AG04449 (cell line): Measurements from ENCODE around the gene NOS1AP.

Experiments
- CTCF ChIA-PET: fragments of 350-600 bp; formaldehyde crosslinking; extraction: SDS; loops from one replicate; lab custom pipeline; 2021; ENCODE audit warnings: antibody characterized with exemption; lab: Yijun Ruan, JAX
- POLR2A ChIA-PET: fragments of 400-600, 350-600 bp; formaldehyde crosslinking; extraction: SDS; loops from one replicate; lab custom pipeline; 2020; ENCODE audit warnings: antibody characterized with exemption, inconsistent platforms; lab: Yijun Ruan, JAX
- DNase-seq: peaks from one replicate; pipeline ENCODE4 v3.0.0-alpha.2; 2010; ENCODE audit warnings: low read depth, low spot score
- H3K4me3 ChIP-seq: 2 replicates; pipeline ENCODE4 v1.5.1; 2011; ENCODE audit warnings: low read depth, mild to moderate bottlenecking, control low read depth, low read length
- TF ChIP-seq, protein P1 (sequence below): IDR thresholded peaks from one replicate; pipeline ENCODE4 v1.5.1; 2011; ENCODE audit warnings: mild to moderate bottlenecking, moderate library complexity, low read length, control low read depth, inconsistent platforms; ENCODE audit not compliant: insufficient read depth; ENCODE audit errors: missing control alignments

NOS1AP gene

DNA sequence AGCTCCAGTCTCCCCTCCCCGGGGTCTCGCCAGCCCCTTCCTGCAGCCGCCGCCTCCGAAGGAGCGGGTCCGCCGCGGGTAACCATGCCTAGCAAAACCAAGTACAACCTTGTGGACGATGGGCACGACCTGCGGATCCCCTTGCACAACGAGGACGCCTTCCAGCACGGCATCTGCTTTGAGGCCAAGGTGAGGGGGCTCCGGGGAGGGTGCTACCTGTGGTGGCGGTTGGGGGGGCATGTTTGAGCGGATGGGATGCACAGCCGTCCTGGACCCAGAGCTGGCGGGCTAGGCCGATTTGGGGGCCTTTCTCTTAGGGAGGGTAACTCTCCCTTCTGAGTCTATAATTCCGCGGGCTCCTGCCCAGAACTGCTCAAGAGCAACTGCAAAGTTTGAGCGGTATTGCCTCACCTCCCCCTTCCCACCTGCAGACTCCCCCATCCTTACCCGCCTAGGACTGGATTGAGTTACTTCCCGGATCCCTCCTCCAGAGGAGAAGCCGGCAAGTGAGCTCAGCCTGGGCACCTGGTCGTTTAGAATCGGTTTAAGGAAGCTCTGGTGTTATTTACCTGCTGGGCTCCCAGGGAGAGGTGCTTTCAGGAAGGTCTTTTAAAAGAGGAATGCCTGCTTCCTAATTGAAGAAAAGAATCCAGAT lies 730 bp downstream of the NOS1AP start:
- POLR2A ChIA-PET: no interaction called here

DNA sequence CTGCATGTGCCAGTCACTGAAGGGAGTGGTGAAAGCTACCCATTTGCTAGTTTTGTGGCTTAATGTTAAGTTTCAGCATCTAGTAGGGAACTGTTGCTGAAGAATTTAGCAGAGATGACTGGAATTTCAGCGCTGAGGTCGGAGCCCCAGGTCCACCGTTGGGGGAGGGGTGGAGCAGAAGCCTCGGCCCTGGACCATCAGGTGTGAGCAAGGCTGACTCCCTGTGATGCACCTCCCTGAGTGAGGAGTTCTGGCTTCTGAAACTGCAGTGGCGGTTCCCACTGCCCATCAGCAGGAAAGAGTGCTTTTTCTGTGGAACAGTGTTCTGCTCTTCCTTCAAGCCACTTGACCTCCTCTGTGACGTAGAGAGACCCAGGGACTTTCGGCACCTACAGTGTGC lies 1.3 kb downstream of the NOS1AP start:
- no peak overlapping the region for H3K4me3 ChIP-seq
- CTCF ChIA-PET: no interaction called here
- POLR2A ChIA-PET: no interaction called here
- TF ChIP-seq, protein P1, sequence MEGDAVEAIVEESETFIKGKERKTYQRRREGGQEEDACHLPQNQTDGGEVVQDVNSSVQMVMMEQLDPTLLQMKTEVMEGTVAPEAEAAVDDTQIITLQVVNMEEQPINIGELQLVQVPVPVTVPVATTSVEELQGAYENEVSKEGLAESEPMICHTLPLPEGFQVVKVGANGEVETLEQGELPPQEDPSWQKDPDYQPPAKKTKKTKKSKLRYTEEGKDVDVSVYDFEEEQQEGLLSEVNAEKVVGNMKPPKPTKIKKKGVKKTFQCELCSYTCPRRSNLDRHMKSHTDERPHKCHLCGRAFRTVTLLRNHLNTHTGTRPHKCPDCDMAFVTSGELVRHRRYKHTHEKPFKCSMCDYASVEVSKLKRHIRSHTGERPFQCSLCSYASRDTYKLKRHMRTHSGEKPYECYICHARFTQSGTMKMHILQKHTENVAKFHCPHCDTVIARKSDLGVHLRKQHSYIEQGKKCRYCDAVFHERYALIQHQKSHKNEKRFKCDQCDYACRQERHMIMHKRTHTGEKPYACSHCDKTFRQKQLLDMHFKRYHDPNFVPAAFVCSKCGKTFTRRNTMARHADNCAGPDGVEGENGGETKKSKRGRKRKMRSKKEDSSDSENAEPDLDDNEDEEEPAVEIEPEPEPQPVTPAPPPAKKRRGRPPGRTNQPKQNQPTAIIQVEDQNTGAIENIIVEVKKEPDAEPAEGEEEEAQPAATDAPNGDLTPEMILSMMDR: no peak
- no peak for DNase-seq

More for the DNA sequence above, 730 bp downstream of the NOS1AP start:
- CTCF ChIA-PET: no interaction called here
- TF ChIP-seq, protein P1: no peak
- peak overlapping the region; percentile 55 for H3K4me3 ChIP-seq
- DNase-seq: no peak

DNA sequence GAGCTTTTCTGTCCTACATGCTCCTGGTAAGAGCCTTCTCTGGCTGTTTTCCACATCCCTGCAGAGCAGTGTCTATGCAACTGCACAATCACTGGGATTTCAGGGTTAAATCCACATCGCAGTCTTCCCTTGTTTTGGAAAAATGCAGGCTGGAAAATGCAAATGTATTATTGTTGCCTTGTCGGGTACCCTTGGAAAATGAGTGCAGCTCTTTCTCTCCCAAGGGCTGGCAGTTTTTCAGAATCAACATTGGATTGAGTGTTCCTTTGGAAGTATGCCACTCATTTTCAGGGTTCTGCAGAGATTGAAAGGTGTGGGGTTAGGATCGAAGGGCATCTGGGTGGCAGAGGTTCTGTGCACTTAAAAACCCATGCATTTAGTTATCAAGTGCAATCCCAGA lies 3.2 kb downstream of the NOS1AP start:
- H3K4me3 ChIP-seq: no peak overlapping the region
- CTCF ChIA-PET: no interaction called here
- POLR2A ChIA-PET: no interaction called here
- no peak for DNase-seq
- TF ChIP-seq, protein P1: no peak

DNA sequence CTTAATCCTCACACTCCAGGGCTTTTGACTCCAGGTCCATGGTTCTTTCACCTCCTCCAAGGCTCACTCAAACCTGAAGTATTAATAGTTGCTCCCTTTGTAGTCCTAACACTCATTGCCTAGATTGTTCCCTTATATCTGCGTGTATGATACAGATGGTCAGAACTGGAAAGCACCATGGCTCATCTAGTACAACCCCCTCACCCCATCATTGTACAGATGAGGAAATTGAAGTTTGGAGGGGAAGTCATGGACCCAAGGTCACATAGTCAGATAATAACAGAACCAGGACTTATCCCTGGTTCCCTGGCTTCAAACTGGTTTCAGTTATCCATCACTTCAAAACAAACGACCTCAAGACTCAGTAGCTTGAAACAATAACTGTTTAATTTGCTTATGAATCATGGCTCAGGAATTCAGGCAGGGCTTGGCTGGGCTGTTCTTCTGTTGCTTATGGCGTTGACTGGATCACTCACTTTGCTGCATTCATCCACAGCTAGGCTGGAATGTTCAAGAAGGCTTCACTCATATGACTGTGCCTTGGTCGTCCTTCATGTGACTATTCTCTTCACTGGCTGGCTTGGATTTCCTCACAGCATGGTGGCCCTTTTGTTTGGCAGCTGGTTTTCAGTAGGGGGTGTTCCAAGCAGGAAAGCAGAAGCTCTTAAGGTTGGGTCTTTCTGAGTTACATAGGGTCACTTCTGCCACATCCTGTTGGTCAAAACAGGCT lies 5.0 kb downstream of the NOS1AP start:
- no peak overlapping the region for H3K4me3 ChIP-seq
- TF ChIP-seq, protein P1: no peak
- ChIA-PET CTCF (no interaction called here), POLR2A (no interaction called here)
- DNase-seq: no peak

DNA sequence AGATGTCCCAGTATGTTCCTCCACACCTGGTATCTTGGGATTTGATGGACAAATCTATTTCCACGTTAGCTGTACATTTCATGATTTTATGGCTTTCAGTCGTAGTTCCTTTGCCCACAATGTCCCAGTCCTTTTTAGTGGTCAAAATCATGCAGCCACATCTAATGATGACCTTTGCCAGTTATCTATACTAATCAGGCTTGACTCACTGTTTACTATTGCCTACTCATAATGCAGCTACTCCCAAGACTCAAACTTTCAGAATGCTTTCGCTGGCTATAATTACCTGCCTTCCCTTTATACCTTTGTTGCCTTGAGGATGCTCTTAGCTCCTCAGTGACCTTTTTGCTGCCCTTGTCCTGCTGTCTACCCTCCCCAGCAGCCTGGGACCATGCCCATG lies 6.4 kb downstream of the NOS1AP start:
- H3K4me3 ChIP-seq: no peak overlapping the region
- CTCF ChIA-PET: interaction anchor here (1.0 to 1.2 kb wide), 2 partner anchors 20 to 318 kb away, joined by 3 to 5 read pairs; no protein-coding TSS in a partner anchor
- DNase-seq: no peak
- TF ChIP-seq, protein P1: no peak
- POLR2A ChIA-PET: no interaction called here

DNA sequence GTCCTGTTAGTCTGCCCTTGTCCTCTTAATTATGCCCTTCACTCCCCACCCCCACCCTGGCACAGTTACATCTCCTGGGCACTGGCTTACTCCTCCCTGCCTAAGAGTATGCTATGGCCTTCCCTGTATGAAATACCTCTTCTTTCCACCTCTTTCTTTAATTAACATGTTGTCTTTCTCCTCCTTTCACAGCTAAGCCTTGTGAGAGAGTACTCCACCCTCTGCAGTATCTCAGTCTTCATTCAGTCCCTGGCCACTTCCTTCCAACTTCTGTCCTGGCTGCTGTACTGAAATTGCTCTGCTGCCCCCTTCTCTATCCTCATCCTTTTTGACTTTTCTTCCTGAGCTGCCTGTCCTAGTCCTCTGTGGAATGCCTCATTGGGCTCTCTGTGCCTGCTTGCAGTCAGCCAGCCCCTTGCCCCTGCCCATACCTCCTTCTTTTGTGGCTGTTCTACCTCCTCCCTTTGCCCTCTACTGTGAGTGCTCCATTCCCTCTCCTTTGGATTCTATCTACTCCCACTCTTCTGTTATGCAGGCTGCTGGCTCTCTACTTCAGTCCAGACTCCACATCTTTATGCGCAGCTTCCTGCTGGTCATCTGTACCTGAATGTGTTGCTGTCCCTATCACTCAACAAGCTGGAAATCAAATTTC lies 8.3 kb downstream of the NOS1AP start:
- H3K4me3 ChIP-seq: no peak overlapping the region
- TF ChIP-seq, protein P1: no peak
- no peak for DNase-seq
- ChIA-PET CTCF (no interaction called here), POLR2A (no interaction called here)
